ENCODE measurements around the gene DOK5. TPM values are rescaled to one million over a fixed set of nuclear protein-coding genes. Genes with fewer than 3 reads are reported as not detected.

DOK5 gene
- polyA plus RNA-seq, 1 donor: 9.7 TPM

DNA sequence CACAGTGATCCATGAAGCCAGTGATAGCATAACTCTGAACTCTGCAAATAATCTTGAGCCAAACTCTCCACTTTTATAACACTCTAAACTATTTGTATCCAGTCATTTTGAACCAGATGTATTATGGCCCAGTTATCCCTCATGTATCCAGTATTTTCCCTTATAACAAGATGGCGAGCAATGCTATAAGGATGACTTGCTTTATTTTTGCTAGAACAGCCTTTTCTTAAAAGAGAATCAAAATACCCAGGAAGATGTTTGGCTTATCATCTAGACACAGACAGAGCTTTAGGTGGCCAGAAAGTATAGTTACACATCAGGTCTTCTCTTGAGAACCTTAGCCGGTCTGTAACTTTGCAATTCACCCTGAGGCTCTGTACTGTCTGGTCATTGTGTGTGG is 81.0 kb downstream of the DOK5 start:
- no peak for DNase-seq

DNA sequence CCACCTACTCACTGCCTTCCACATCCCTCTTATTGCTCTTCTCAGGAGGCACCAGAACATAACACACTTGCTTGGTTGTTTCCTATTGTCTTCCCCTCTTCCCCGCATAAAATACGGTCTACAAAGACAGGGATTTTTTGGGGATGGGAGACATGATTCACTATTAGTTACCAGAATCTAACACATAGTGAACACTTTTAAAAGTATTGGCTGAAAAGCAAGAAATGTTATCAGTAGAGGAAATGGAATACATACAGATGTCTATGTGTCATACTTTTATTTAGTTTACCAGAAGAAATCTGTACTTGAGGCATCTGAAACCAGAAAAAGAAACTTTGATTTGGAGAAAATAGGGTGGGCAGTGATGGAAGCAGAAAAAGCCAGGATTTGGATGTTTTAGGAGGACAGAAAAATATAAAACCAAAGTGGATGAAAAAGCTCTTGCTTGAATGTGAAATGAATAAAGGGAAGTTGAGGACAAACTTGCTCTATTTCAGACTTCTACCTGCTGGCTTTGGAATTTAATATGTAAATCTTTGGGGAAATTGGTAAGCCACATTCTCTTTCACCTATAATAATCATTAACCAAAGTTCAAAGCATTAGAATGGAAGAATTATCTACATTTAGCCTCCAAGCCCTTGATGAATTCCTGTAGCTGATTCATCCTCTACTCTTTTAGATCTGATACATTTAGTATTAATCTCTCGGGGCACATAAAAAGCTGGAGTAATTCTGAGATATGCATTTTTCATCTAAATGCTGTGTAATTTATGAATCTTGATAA is 82.6 kb downstream of the DOK5 start:
- DNase-seq: no peak

DNA sequence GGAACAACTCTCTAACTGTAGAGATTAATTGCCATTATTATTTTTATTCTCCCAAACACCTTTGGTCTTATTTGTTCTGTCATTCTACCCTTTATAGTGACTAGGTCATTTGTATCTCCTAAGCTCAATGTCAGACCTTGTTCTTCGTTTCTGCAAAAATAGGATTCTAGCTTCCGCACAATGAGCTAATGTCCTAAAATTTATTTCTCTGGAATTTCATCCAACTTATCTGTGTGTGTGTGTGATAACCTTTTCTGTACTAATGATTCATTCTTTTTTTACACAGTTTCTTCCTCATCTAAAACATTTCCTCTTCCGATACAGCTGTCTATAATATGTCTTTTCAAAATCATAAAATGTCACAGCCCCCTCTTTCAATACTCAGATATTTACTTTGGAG is 84.5 kb downstream of the DOK5 start:
- no peak for DNase-seq

DNA sequence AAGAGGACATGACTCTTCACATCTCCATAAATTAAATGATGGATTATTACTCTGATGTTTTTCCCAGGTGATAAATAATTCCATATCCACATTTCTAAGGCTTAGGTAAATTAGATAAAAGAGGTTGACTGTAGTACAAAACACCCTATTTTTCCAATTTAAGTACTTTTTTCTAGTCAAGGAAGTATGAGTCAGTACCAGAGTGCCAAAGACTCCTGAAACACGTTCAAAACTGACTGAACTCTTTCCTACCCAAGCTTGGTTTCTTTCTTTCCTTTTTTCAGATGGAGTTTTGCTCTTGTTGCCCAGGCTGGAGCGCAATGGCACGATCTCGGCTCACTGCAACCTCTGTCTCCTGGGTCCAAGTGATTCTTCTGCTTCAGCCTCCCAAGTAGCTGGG is 85.0 kb downstream of the DOK5 start:
- DNase-seq: no peak

DNA sequence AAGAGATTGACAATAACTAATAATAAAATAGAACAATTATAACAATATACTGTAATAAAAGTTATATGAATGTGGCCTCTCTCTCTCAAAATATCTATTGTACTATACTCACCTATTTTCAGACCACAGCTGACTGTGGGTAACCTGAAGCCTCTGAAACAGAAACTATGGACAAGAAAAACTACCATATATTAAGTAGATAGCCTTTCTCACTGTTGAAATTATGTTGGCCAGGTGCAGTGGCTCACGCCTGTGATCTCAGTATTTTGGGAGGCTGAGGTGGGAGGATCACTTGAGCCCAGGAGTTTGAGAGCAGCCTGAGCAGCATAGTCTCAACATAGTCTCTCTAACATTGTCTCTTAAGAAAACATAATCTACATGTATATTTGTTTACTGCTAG is 89.9 kb downstream of the DOK5 start:
- no peak for DNase-seq

DNA sequence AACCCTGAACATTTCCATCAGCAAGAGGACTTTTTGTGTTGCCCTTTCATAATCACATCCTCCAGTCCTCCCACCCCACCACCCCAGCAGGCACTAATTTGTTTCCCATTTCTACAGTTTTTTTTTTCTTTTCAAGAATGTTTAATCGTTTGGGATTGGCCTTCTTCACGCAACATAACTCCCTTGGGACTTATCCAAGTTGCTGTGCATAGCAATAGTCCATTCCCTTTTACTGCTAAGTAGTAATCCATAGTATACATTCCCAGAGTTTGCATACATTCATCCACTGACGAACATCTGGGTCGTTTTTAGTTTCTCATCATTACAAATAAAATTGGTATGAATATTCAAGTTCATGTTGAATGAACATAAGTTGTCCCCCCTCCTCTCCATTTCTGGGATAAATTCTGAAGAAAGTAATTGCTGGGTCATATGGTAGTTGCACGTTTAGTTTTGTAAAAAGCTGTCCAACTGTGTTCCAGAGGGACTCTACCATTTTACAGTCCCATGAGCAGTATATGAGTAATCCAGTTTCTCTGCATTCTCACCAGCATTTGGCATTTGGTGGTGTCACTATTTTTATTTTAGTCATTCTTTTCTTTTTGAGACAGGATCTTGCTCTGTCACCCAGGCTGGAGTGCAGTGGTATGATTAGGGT is 90.8 kb downstream of the DOK5 start:
- no peak for DNase-seq

DNA sequence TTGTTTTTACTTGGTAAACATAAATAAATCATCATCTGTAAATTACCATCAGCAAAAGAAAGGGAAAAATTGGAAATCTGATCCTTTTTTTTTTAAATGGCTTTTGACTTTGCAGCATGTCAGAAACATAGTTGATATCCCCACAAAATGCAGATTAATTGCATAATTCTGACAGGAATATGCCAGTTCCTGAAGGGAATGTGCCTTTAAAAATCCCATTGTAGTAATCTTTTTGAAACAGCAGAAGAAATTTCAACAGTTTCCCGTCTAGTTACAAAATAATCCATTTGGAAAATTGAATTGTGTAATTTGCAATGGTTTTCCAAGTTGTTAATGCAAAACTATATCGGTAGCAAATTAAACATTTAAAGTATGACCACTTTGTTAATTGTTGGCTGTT is 95.2 kb downstream of the DOK5 start:
- no peak for DNase-seq

DNA sequence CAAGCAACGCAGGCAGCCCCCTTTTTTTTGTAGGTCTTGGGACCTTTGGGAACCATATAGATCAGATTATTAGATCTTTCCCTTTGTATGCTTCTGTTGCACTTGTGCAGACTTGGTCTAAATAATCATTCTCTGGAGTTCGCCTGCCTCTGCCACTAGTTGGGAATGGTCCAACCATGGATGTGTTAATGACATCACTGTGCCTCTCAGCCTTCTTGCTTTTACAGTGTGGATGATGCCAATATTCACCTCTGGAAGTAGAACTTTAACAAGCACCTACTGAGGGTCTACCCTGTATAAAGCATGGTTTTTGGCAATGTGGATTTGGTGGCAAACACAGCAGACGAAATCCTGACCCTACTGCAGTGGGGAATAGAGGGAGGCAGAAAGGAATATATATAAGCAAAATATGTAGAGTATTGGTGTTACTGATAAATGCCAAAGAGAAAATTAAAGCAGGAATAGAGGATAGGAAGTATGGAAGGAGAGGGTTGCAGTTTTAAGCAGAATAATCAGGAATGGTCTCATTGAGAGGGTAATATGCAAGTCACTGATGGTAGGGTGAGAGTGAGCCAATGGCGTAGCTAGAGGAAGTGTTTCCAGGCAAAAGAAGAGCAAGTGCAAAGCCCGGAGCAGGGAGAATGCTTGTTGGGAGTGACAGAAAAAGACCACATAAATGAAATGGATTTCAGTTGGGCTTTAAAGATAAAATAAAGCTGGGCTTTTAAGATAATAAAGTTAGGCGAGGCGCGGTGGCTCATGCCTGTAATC is 97.5 kb downstream of the DOK5 start:
- DNase-seq: no peak

DNA sequence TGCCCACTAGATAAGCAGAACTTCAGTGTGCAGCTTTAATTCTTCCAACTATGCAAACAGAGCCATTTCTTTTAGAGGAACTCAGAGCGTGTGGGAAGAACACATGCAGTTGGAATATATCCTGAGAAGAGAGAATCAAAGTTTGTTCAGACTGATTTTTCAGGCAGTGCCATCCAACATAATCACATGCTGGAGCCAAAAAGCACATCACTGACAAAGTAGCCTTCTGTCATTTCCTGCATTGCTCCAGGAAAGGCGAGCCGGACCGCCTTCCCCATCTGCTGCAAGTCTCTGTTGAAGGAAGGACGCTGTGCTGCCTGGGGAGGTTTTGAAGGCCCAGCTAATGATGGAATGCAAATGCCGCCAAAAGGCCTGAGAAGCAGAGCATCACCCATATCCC is 98.4 kb downstream of the DOK5 start:
- no peak for DNase-seq

DNA sequence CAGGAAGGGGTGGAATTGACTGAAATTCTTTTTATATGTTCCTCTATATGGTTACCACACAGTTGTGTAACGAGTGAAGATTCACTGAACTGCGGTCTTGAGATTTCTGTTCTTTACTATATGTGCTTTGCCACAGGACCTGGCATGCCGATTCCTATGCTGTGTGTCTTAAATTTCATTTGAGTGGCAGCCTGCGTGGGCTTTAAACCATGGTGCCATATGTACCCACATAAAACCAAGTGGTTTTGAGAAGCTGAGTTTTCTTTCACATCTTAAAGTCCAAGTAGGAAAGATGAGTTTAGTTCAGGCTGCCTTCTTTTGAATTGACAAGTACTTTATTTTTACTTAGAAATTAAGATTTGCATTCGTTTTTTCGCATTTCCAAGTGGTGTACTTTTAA is 101.1 kb downstream of the DOK5 start:
- DNase-seq: no peak

DNA sequence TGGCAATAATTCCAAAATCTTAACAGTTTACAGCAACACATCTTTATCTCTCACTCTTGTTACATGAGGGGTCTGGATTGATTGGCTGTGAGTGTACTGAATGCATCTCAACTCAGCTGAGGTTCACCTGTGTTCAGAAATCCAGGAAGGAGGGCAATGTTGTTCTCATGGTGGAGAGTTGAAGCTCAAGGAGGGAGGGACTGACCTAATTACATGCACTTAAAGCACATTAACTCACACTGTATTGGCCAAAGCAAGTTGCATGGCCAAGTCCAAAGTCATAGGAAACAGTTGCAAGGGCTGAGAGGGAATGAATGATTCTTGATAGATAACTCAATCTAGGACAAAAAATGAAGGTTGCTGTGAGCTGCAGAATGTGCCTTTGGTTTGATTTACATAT is 102.2 kb downstream of the DOK5 start:
- DNase-seq: no peak

DNA sequence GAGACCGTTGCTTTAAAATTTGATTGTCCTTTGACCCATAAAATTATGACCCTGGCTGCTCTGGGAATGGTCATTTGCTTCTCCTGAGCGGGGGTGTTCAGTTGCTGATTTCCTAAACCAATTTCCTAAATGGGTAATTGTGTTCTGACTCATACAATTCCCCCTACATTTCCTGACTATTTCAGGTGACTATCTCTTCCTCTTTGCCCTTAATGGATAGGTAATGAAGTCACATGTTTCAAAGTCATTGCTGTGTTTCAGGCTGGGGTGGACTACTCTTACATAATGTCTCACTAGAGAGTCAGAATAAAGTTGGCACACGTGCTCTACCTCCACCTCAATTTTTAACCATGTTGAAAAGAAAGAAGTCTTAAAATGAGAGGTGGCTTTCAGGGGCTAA is 109.8 kb downstream of the DOK5 start:
- DNase-seq: no peak

DNA sequence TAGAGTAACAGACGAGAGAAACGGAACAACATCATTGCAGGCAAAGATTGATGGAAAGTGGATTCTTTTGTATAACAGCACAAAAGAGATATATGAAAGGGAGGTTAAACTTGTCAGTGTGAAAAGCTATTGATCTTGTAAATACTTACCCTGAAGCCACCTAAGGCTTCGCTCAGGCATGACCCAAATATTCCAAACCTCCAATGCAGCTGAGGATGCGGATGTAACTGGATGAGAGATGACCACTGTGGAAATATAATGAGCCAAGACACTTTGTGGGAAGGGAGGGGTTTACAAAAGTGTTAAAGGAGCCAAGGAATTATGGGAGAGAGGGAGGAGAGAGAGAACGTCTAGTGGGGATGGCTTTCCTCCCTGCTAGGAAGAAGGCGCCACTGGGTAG is 112.0 kb downstream of the DOK5 start:
- no peak for DNase-seq

DNA sequence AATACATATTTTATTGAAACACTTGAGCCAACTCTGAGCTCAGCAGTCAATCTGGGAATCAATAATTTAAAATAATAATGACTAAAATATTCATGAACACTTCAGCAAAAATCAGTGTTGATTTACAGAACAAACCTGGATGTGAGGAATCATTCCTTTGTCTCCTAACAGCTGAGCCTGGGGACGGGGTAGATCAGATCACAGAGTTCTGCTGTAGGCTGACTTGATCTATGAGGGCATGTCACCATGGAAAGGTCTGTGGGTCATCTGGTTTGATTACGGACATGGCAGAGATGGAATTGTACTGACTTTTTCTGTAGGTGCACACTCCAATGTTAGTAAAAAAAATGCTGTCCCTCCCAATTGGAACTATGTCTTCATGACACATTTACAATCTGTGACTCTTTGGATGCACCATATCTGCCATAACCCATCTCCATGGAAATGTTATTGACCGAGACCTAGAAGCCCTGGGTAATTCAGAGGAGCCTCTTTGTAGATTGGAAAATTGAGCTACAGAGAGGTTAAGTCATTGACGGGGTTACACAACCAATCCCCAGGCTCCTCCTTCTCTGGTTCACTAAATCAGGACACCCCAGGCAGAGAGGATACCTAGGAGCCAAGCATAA is 114.1 kb downstream of the DOK5 start:
- no peak for DNase-seq

DNA sequence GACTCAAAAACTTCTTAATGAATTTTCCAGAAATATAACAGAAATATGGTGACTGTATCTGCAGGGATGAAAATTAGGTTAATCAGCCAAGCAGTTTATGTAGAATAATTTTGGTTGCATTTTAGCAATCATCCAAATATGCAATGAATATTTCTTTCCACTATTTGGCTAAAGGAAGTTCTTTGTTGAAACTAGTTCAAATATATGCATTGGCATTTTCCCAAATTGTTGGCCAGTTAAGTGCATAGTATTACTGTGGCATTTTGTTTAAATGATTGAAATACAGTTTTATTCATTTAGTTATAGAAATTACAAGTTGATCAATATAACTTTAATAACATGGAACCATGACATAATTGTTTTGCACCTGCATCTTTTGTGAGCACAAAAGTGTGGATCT is 115.5 kb downstream of the DOK5 start:
- no peak for DNase-seq

DNA sequence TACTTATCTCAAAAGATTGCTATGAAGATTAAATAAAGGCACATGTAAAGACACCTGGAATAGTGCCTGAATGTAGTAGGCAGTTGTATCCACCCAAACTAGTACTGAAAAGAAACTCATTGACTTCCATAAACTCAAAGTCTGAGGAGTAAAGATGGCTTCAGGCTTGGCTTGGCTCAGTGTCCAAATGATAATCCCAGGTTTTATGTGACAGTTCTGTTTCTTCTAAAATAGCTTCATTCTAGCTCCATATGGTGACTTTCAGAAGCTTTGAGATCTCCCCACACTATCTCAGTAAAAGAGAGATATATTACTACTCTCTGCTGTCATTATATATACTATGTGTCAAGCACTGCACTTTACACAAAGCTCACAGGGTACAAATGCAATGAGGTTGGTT is 121.3 kb downstream of the DOK5 start:
- no peak for DNase-seq

DNA sequence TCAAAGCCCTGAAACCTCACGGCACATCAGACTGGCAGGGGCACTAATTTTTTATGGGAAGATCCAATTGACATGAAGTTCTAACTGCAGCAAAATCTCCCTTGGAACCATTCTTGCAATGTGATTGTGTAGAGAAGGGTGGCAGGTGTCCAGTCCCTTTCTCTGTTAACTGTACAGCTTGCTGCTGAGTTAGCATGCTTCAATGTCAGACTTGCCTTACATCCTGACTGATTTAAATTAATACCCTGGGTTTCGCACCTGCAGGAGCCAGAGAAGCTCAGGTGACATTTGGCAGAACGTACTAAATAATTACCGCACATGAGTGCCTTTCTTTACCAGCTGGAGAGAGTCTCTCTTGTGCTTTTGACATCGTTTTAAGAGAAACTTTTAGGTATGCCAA is 123.0 kb downstream of the DOK5 start:
- DNase-seq: no peak

DNA sequence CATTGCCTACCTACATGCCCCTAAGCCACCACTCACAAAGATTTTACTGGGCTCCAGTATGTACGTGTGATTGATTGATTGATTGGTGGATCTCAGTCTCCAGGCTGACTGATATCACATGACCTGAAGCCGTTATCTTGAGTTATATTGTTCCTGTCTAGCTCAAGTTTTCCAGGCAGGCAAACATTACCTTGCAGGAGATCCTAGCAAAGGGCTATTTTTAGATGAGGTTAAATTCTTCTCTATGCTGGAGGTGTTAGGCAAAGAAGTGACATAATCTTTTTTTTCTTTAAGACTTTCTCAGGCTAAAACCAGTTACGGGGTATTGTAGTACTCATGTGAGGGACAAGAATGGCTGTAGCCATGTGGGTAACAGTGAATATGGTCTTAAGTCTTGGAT is 125.2 kb downstream of the DOK5 start:
- DNase-seq: no peak

DNA sequence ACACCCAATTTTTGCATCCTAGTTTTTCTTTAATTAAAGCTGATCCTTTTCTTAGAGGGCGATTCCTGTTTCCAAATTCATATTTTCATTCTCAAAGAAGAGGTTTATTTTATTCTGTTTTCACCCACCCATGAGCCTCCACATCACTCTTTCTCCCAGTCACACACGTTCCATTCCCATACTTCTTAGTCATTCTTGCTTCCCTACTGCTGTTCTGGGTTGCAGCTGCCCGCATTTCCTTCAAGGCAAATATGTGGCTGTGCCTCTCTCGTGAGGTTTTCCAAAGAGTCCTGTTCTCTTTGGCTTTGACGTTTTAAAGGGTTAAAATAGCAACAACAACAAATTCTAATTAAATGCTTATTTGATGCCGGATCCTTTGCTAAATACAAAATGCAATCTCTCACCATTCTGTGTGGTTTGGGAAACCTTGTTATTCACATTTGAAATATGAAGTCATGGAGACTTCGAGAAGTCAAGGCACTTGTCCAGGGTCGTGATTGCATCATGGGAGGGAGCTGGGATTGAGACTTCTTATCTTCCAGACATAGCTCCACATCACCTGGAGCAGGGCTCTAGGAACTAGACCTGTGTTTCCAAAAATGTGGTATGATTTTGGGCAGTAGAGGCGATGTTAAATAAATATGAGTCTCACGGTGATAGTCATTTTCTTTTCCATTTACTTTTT is 126.6 kb downstream of the DOK5 start:
- no peak for DNase-seq

DNA sequence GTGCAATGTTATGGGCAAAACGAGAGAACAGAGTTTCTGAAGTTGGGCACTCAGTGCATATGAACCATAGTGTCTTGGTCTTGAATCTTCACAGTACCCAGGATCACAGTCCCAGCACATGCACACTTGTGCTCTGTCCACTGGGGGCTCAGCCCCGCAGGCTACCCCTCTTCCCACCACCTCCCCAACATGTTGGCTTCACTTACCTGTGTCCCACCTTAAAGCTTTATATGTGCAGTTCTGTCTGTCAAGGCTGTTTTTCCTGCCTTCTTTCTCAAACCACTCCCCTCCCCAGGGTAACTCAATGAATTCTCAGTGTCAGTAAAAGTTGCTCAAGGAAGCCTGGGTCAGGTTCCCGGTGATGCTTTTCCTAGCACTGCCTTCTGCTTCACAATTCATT is 129.9 kb downstream of the DOK5 start:
- DNase-seq: no peak

DNA sequence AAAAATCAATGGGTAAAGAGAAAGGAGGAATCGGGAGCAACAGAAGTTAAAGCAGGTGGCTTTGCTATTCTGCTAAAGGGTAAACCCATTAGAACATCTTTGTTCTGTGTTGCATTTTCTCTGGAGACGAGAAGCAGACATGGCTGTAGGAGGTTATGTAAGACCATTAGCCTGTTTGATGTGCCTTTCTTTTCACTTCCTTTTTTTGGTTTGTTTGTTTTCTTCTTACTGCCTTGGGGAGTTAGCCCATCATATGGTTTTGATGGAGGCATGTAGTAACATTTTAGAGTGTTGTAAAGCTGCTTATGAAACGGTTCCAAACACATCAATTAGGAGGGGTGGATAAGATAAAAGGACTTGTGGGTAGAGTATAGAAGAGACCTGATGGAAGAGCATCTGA is 131.0 kb downstream of the DOK5 start:
- DNase-seq: no peak

DNA sequence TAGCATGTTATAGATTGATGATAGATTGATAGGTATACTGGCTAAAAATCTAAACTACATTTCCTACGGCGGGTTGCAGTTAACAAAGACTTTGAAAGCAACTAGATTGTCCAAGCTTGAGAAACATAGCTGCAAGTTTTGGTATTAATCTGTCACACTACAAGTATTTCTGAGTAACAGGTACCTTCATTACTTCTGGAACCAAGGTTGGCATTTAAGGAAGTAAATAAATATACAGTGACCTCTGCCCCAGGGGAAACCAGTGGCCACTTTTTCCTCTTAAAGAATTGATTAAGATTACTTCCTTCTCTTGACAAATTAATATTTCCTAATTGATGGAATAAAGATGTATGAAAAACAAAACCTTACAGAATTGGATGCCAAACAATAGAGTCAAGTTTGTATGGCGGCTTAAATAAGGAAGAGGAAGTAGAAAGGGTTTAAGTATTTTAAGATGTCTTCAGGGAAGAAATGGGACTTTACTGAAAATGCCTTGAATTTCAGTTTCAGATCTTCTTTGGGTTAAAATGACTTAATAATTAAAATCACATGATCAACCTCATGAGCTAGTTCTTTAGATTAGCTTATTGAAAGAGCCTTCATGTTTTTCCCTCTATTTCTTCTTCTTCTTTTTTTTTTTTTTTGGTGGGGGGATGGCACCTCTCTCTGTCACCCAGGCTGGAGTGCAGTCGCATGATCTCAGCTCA is 132.8 kb downstream of the DOK5 start:
- no peak for DNase-seq
